Skeletal muscle cell (primary cell): ENCODE measurements around the gene SOBP.
A peak's percentile ranks its signal among the peaks of the same experiment; 100 is the strongest.

Experiments
- DNase-seq: peaks from one replicate; pipeline ENCODE4 v3.0.0-alpha.2; 2010; ENCODE audit warnings: low read depth
- H3K4me3 ChIP-seq: 2 replicates; pipeline ENCODE4 v1.5.1; 2011; ENCODE audit warnings: low read depth, mild to moderate bottlenecking, control low read depth, low read length, moderate library complexity

Gene SOBP

DNA sequence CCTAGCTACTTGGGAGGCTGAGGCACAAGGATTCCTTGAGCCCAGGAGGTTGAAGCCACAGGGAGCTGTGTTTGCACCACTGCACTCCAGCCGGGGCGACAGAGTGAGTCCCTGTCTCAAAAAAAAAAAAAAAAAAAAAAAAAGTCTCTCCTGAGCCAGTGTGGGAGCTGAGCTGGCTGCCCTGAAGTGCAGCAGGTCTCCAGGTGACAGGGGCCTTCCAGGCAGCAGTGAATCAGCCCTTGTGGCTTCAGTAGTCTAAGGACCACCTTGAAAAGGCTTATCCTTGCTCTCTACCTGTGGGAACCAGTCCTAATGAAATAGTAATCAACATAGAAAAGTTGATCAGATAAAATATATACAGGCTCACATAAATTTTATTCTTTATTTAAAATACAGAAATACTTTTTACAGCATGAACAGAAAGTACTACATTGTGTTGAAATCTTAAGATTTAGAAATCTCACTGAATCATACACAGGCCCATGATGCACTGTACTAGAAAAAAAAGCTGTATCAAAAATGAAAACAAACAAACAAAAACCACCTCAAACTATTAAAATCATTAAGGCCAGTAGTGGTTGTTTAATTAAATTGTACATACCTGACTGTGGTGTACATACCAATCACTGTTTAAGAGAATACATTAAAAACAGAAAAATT, 205.3 kb downstream of the SOBP start:
- no peak overlapping the region for H3K4me3 ChIP-seq
- DNase-seq: no peak

DNA sequence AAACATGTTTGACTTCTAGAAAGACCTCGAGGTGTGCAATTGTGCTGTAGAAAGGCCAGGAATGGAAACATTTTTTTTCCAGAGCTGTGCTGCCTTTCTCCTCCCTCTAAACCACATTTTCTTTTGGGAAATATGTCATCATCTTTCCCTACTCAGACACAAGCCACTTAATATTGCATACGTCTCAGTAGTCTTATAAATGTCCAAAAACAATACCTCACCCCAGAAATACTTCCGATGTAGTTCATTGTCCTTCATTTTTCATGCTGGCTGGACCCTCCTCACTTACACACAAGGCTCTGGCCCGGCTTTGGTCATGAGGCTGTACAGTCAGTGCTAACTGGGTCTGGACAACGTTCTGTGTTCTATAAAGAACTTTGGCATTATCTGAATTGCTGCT, 207.8 kb downstream of the SOBP start:
- DNase-seq: peak; percentile 64
- H3K4me3 ChIP-seq: no peak overlapping the region

DNA sequence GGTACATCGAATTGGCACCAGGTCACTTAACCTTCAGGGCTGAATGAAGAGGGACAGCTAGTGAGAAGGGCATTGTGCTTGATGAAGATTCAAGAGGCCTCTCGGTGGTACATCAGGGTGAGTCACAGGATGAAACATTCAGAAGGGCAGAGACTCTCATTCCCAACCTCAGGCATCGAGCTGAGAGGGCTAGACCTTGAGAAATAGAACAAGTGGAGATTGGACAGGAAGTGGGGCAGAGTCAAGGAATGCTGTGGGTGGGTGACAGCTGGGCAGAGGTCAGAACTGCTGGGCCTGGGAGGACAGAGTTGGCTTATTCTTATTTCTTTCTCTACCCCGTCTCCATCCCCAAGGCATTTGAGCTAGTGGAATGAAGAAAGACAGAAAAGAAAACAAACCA, 208.2 kb downstream of the SOBP start:
- DNase-seq: peak; percentile 96
- no peak overlapping the region for H3K4me3 ChIP-seq

DNA sequence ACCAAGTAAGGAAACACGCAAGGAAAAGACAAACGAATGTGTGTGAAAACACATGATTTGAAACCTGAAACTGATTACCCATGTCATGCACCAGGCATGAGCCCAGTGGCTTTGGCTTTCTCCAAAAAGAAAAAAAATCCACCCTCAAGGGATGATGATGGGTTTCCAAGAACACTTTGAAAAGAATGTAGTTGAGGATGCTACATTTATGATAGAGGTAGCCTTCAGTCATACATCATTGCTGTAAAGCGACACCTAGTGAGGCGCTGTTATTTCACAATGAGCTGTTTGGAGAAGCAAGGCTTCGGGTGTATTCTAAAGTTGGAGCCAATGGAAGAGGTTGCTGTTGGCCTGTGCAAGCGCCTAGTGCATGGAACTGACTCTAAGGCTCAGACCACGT, 209.3 kb downstream of the SOBP start:
- no peak overlapping the region for H3K4me3 ChIP-seq
- DNase-seq: peak; percentile 72

DNA sequence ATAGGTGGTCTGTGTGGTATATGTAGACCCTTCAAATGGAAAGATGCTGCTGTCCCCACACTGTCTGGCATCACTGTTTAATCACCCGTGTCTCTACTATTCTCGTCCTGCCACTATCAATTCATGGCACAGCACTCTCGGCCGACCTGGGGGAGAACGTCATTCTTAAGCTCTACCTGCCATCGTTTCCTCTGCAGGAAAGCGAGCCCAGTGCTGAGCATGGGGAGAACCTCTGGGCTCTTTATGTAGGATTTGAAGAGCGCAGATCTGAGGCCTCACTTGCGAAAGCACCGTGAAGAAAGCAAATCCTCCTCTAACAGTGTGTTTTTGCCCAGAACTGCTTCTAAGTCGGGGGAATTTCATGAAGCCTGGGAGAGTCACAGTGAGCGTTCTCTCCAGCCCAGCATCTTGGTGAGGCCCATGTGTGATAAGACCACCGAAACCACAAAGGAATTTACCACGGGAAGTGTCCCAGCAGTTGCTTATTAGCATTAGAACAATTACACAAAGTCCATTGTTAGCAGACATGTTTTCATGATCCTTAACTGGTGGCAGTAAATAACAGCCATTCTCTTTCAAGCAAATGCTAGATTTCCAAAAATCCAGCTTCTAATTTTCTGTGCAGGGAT, 209.9 kb downstream of the SOBP start:
- DNase-seq: no peak
- no peak overlapping the region for H3K4me3 ChIP-seq

DNA sequence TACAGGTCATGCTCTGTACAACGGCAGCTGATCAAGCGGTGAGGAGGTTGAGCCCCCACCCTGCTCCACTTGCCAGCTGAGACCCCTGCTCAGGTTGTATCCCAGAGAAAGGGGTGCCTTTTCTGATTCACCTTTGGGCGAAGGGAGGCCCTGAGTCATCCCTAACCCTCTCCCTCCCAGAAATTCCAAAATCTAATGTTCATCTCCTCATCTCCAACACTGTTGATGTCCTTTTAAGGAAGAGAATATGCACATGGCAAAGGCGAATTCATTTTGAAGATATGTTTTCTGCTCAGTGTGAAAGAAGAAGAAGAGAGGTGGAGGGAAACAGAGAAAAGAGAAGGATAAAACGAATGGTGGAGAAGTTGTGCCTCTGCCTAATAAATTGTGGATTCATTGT, 213.7 kb downstream of the SOBP start:
- no peak for DNase-seq

DNA sequence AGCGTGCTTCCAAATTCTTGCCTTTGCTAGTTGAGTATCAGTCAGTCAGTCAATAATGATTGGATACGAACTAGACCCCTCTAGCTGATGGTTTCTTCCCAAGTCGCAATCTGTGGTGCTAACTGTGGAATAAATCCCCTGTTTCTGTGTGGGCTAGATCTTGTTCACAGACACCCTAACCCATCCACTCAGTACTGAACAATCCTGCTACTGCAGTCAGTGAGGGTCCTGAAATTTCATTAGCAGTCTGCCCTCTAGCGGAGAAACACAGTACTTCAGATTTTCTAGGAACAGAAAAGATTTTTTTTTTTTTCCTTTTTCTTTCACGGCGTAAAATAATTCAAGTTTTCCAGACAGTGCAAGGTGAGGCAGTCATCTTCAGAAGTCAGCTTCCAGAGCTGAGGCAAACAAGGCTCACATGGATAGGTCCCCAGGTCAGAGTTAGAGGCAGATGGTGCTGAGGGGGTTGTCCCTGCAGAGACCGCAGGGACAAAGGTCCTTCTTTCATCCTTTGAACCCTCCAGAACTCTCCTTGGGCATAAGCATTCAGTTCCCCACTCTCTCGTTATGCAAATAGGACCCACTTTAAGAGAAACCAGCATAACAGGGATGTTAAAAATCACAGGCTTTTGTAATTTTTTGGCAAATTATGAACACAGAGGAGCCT, 214.6 kb downstream of the SOBP start:
- DNase-seq: peak; percentile 45
- no peak overlapping the region for H3K4me3 ChIP-seq

More for the DNA sequence above, 213.7 kb downstream of the SOBP start:
- H3K4me3 ChIP-seq: no peak overlapping the region

DNA sequence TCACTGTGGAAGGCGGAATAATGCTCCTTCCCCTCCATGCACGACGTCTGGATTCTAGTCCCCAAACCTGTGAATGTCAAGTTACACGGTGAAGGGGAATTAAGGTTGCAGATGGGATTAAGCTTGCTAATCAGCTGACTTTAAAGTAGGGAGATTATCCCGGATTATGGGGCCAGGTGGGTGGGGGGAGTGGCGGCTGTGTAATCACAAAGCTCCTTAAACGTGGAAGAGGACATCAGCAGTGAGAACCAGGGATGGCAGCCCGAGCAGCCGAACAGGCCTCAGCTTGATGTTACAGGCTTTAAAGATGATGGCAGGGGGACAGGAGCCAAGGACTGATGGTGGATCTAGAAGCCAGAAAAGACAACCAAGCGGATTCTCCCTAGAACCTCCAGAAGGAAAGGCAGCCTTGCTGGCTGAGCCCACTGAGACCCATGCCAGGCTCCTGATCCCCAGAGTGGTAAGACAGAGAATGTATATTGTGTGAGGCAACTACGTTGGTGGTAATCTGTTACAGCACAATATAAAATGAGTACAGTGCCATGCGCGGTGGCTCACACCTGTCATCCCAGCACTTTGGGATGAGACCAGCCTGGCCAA, 216.7 kb downstream of the SOBP start:
- DNase-seq: no peak
- H3K4me3 ChIP-seq: no peak overlapping the region

DNA sequence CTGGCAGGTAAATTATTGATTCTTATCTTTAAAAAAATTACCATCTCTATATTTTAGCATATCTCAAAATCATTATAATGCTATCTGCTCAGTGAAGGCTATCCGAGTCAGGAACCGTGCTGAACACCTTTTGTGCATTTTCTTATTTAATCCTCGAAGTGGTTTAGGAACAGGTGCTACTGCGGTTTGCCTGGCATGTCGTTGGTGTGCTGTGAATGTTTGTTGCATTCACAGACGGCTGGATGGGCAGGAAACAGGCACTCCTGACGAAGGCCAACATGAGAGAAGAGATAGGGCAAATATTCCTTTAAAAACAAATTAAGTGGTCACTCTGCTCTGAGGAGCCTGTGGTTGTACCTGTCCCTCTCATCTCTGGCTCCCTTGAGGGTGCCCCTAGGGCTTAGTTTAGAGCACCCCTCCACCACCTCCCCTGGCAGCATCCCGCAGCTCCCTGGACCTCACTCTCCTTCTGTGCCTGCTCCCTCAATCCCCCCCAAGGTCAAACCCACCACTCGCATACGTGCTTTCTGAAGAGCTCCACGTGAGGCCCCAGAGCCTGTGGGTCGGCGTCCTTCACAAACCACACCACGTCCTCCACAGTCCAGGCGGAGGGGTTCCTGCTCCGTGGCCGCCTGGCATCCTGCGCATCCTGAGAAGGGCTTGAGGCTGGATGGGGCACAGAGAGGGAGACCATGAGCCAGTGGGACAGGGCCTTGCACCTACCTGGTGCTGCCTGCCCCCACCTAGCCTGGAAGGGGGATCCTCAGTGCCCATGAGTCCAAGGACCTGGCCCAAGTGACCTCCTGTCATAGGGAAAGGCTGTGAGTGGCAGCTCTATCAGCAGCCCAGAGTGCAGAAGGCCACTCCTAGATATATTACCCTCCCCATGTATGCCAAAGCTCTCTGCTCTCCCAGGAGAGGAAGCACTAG, 217.7 kb downstream of the SOBP start:
- DNase-seq: no peak

DNA sequence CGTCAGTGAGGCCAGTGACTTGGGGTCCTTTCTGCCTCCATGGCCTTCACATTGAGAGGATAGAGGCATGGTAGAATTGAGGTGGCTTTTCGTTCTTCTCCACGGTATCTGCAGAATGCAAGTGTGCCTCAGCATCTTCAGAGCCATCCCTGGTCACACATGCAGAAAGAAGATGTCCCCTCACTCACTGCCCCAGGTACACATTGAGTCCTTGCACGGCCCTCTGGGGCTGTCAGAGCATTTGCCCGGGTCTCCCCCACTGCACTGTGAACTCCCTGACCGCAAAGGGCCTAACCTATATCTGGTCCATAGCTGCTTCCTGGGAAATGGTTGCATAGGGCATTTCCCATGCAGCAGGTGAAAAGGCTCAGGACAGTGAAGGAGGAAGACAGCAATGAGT, 218.5 kb downstream of the SOBP start:
- H3K4me3 ChIP-seq: no peak overlapping the region
- DNase-seq: no peak

More for the DNA sequence above, 217.7 kb downstream of the SOBP start:
- H3K4me3 ChIP-seq: no peak overlapping the region

DNA sequence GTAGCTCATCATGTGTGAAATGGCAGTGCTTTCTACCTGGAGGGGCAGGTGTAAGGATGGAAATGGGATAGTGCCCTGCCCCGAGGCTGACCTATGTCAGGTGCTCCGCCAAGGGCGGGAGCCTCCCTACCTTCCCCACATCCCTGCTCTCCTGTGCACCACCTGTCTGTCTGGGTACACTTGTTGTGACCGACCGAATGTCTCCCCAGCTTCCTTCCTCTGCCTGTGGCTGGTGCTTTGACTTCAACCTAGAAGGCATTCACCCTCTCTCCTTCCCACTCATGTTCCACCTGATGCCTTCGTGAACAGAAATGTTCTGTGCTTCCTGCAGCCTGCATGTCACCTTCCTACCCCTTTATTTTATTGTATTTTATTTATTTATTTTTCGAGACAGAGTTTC, 219.4 kb downstream of the SOBP start:
- H3K4me3 ChIP-seq: no peak overlapping the region
- DNase-seq: no peak
